ENCODE data around the gene ACTN1.

- TF ChIP-seq CTCF (IDR thresholded peaks at IDR 0.05; ENCODE audit: low read depth, low read length): no peak
- TF ChIP-seq EZH2phosphoT487 (IDR thresholded peaks at IDR 0.05; ENCODE audit: low read depth): no peak
These were observed 52.0 kb downstream of the ACTN1 start for GRCh38 chr14:68927089-68927488.
